ENCODE results near the gene NAV2. TPM values are rescaled to one million over a fixed set of nuclear protein-coding genes. Genes with fewer than 3 reads are reported as not detected.

NAV2 gene
- total RNA-seq, 1 experiment from 2014 or later, result 22.7 TPM

DNA sequence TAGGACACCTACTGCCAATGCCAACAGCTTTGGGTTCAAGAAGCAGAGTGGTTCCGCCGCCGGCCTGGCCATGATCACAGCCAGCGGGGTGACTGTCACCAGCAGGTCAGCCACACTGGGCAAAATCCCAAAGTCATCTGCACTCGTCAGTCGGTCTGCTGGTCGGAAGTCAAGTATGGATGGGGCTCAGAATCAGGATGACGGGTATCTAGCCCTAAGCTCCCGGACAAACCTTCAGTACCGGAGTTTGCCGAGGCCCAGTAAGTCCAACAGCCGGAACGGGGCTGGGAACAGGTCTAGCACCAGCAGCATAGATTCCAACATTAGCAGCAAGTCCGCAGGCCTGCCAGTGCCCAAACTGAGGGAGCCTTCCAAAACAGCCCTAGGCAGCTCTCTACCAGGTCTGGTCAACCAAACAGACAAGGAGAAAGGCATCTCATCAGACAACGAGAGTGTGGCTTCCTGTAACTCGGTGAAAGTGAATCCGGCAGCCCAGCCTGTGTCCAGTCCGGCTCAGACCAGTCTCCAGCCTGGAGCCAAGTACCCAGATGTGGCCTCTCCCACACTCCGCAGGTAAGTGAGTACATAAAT, 332.6 kb downstream of the NAV2 start:
- no peak overlapping the region for H3K27ac ChIP-seq (ENCODE audit: low read length)
- DNase-seq (ENCODE audit: low read depth, low spot score), result no peak
- no peaks in the 10 kb centered on the region for H3K27me3 ChIP-seq (ENCODE audit: control insufficient read depth, insufficient read depth, low read length)
- CTCF ChIA-PET, result no interaction called here
- intact Hi-C loops (cut with micrococcal nuclease; ENCODE audit: unreplicated experiment), result no loop called here
- no peaks in the 10 kb centered on the region for H3K36me3 ChIP-seq (ENCODE audit: control insufficient read depth, insufficient read depth, low read length)
- TF ChIP-seq TCF7L2 (IDR thresholded peaks at IDR 0.05; ENCODE audit: low read depth, low read length), result no peak
- TF ChIP-seq SIN3A (IDR thresholded peaks at IDR 0.05; ENCODE audit: borderline replicate concordance, insufficient read depth, low read depth, low read length), result no peak
- no peak for TF ChIP-seq POLR2AphosphoS5 (IDR thresholded peaks at IDR 0.05; ENCODE audit: low read depth, low read length)
- TF ChIP-seq, protein P1, sequence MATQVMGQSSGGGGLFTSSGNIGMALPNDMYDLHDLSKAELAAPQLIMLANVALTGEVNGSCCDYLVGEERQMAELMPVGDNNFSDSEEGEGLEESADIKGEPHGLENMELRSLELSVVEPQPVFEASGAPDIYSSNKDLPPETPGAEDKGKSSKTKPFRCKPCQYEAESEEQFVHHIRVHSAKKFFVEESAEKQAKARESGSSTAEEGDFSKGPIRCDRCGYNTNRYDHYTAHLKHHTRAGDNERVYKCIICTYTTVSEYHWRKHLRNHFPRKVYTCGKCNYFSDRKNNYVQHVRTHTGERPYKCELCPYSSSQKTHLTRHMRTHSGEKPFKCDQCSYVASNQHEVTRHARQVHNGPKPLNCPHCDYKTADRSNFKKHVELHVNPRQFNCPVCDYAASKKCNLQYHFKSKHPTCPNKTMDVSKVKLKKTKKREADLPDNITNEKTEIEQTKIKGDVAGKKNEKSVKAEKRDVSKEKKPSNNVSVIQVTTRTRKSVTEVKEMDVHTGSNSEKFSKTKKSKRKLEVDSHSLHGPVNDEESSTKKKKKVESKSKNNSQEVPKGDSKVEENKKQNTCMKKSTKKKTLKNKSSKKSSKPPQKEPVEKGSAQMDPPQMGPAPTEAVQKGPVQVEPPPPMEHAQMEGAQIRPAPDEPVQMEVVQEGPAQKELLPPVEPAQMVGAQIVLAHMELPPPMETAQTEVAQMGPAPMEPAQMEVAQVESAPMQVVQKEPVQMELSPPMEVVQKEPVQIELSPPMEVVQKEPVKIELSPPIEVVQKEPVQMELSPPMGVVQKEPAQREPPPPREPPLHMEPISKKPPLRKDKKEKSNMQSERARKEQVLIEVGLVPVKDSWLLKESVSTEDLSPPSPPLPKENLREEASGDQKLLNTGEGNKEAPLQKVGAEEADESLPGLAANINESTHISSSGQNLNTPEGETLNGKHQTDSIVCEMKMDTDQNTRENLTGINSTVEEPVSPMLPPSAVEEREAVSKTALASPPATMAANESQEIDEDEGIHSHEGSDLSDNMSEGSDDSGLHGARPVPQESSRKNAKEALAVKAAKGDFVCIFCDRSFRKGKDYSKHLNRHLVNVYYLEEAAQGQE (IDR thresholded peaks at IDR 0.05; ENCODE audit: insufficient read depth in 1 of 2, low read depth in 2 of 2, low read length in 1 of 2), result no peak
- TF ChIP-seq, protein P2, sequence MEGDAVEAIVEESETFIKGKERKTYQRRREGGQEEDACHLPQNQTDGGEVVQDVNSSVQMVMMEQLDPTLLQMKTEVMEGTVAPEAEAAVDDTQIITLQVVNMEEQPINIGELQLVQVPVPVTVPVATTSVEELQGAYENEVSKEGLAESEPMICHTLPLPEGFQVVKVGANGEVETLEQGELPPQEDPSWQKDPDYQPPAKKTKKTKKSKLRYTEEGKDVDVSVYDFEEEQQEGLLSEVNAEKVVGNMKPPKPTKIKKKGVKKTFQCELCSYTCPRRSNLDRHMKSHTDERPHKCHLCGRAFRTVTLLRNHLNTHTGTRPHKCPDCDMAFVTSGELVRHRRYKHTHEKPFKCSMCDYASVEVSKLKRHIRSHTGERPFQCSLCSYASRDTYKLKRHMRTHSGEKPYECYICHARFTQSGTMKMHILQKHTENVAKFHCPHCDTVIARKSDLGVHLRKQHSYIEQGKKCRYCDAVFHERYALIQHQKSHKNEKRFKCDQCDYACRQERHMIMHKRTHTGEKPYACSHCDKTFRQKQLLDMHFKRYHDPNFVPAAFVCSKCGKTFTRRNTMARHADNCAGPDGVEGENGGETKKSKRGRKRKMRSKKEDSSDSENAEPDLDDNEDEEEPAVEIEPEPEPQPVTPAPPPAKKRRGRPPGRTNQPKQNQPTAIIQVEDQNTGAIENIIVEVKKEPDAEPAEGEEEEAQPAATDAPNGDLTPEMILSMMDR (IDR thresholded peaks at IDR 0.05), result no peak
- no peak; the same call in 1 of the 2 replicates for ATAC-seq
- no peaks in the 10 kb centered on the region for H3K9me3 ChIP-seq (ENCODE audit: control insufficient read depth, insufficient read depth, low read depth, low read length)
- no peak overlapping the region for H3K4me3 ChIP-seq (ENCODE audit: low read depth in 2 of 2, low read length in 2 of 2)
- H3K4me1 ChIP-seq (ENCODE audit: control insufficient read depth, insufficient read depth, low read length), result peaks cover 6% of the 10 kb centered on the region; the same call in 1 of the 2 replicates
- BruUV-seq (replicated peaks), result no TSS peak
- POLR2A ChIA-PET, result no interaction called here
- in situ Hi-C loops (cut with HindIII; ENCODE audit: low pct_unique_long_range_greater_than_20kb, low sequenced_read_pairs), result no loop called here

DNA sequence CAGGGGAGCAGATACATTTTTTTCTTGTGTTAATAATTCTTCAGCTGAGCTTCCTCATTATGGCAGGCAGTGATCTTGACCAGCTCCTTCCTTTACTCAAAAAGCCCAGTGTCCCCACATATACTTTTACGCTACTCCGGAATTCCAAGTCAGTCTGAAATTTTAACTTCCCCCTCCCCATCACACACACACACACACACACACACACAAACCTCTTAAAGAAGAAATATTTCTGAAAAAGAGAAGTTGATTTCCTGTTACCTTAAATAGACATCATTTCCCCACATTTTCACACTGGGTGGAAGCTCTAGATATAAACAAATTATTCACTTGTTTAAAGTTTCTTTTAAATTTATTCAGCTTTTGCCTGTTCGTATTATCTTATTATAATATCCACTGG, 333.8 kb downstream of the NAV2 start:
- in situ Hi-C loops (cut with HindIII; ENCODE audit: low pct_unique_long_range_greater_than_20kb, low sequenced_read_pairs) (no loop called here), intact Hi-C loops (cut with micrococcal nuclease; ENCODE audit: unreplicated experiment) (no loop called here)
- Histone ChIP-seq H3K4me1 (ENCODE audit: control insufficient read depth, insufficient read depth, low read length) (peaks cover 6% of the 10 kb centered on the region; the same call in 1 of the 2 replicates), H3K9me3 (ENCODE audit: control insufficient read depth, insufficient read depth, low read depth, low read length) (no peaks in the 10 kb centered on the region), H3K4me3 (ENCODE audit: low read depth in 2 of 2, low read length in 2 of 2) (no peak overlapping the region), H3K27ac (ENCODE audit: low read length) (no peak overlapping the region), H3K36me3 (ENCODE audit: control insufficient read depth, insufficient read depth, low read length) (no peaks in the 10 kb centered on the region), H3K27me3 (ENCODE audit: control insufficient read depth, insufficient read depth, low read length) (no peaks in the 10 kb centered on the region)
- BruUV-seq (replicated peaks), result no TSS peak
- CTCF ChIA-PET, result no interaction called here
- DNase-seq (ENCODE audit: low read depth, low spot score), result no peak
- POLR2A ChIA-PET, result interaction anchor here (0.5 to 0.6 kb wide), 2 partner anchors 113 to 120 kb away, joined by 3 to 5 read pairs; no protein-coding TSS in a partner anchor
- no peak for ATAC-seq
- no peak for TF ChIP-seq SIN3A (IDR thresholded peaks at IDR 0.05; ENCODE audit: borderline replicate concordance, insufficient read depth, low read depth, low read length)
- TF ChIP-seq, protein P1 (IDR thresholded peaks at IDR 0.05; ENCODE audit: insufficient read depth in 1 of 2, low read depth in 2 of 2, low read length in 1 of 2), result no peak
- no peak for TF ChIP-seq POLR2AphosphoS5 (IDR thresholded peaks at IDR 0.05; ENCODE audit: low read depth, low read length)
- TF ChIP-seq, protein P2 (IDR thresholded peaks at IDR 0.05), result no peak
- no peak for TF ChIP-seq TCF7L2 (IDR thresholded peaks at IDR 0.05; ENCODE audit: low read depth, low read length)
